Osteocyte (in vitro differentiated cells): ENCODE measurements around the gene APBA2. TPM values are rescaled to one million over a fixed set of nuclear protein-coding genes. Genes with fewer than 3 reads are reported as not detected.

ENCODE experiments used
- DNase-seq: peaks from one replicate; pipeline ENCODE4 v3.0.0; 2021; ENCODE audit warnings: mixed read lengths; ENCODE audit not compliant: unreplicated experiment; ENCODE audit errors: extremely low spot score
- H3K27ac Mint-ChIP-seq: one replicate; pipeline ENCODE4 v1.8.0; 2021; ENCODE audit warnings: mild to moderate bottlenecking, mixed read lengths; ENCODE audit not compliant: unreplicated experiment
- H3K27me3 Mint-ChIP-seq: one replicate; pipeline ENCODE4 v1.8.0; 2021; ENCODE audit warnings: mixed read lengths; ENCODE audit not compliant: unreplicated experiment
- H3K36me3 Mint-ChIP-seq: one replicate; pipeline ENCODE4 v1.8.0; 2021; ENCODE audit warnings: mixed read lengths; ENCODE audit not compliant: unreplicated experiment
- H3K4me1 Mint-ChIP-seq: one replicate; pipeline ENCODE4 v1.8.0; 2021; ENCODE audit warnings: mixed read lengths; ENCODE audit not compliant: unreplicated experiment
- H3K4me3 Mint-ChIP-seq: one replicate; pipeline ENCODE4 v1.8.0; 2021; ENCODE audit warnings: mild to moderate bottlenecking, moderate library complexity, mixed read lengths; ENCODE audit not compliant: unreplicated experiment
- H3K9me3 Mint-ChIP-seq: one replicate; pipeline ENCODE4 v1.8.0; 2021; ENCODE audit warnings: mixed read lengths; ENCODE audit not compliant: unreplicated experiment
- CTCF ChIP-seq: fragments of 200-600 bp; sonication (generic); IDR thresholded peaks from 2 replicates; pipeline ENCODE4 v1.5.0; 2021; ENCODE audit warnings: antibody characterized with exemption, mild to moderate bottlenecking, moderate library complexity
- total RNA-seq: library from RNA; stranded (reverse); gene quantifications from 2 replicates; pipeline ENCODE4 v1.2.1, GENCODE V29; 2021

The APBA2 gene
- total RNA-seq, 1 donor from 2014 or later = 23.5 TPM

- no peaks in the 10 kb centered on the region for H3K9me3 Mint-ChIP-seq
- no peak for DNase-seq
- H3K27ac Mint-ChIP-seq = no peak overlapping the region
- TF ChIP-seq CTCF = no peak
- H3K4me1 Mint-ChIP-seq = peaks cover 64% of the 10 kb centered on the region
- H3K36me3 Mint-ChIP-seq = no peaks in the 10 kb centered on the region
- no peaks in the 10 kb centered on the region for H3K27me3 Mint-ChIP-seq
- no peak overlapping the region for H3K4me3 Mint-ChIP-seq
Observed at GRCh38 chr15:29066838-29067237, 181.1 kb downstream of the APBA2 start.

DNA sequence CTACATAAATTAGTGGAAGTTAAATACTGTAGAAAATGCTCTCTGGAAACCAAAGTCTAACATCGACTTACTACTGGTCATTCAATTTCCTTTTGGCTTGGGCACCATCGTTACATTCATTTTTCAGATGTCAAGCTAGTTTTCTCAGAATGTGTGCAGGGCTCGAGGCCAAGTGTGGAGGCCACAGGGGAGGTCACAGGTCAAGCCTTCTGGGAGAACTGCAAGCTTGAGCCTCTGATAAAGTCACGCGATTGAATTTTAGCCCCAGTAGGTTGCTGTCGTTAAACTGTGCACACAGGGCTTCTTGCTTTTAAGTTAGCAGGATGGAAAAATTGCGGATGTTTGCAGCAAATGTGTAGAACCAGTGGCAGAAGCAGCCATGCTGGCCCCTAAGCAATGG lies 182.2 kb downstream of the APBA2 start:
- H3K9me3 Mint-ChIP-seq = no peaks in the 10 kb centered on the region
- no peak for TF ChIP-seq CTCF
- H3K27me3 Mint-ChIP-seq = no peaks in the 10 kb centered on the region
- H3K4me1 Mint-ChIP-seq = peaks cover 61% of the 10 kb centered on the region
- no peaks in the 10 kb centered on the region for H3K36me3 Mint-ChIP-seq
- no peak overlapping the region for H3K4me3 Mint-ChIP-seq
- peak overlapping the region; percentile 62 for H3K27ac Mint-ChIP-seq
- no peak for DNase-seq

DNA sequence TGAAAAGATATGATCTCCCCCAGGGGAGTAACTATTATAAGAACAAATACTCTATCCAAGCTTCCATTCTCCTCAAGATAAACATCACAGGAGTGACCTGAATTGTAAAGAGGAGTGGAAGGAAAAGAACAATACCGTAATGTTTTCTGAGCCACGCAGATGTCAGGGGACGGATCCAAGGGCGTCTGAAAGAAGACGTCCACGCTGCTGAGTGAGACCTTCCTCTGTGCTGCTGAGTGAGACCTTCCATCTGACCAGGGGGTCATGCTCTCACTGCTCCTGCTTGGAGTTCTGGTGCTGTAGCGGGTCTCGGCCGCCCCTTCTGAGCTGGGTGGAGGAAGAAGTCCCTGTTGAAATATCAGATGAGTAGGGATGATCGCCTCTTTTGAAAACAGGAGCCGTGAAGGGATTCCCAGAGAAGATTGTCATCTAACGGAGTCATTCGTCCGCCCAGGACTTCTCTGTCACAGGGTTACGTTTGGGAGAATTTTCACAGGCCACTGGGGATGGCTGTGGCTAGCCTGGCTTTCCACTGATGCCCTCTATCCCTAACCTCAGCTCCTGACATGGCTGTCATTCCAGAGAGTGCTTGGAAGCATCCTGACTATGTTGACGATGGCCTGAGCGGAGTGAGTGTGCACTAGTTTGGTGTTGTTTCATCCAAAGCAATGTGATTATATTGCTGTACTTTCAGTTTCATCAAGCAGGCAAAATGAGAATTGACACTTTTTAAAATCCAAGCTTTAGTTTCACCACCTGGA lies 184.9 kb downstream of the APBA2 start:
- Mint-ChIP-seq H3K9me3 (no peaks in the 10 kb centered on the region), H3K27ac (peak overlapping the region; percentile 52), H3K27me3 (no peaks in the 10 kb centered on the region), H3K4me3 (no peak overlapping the region), H3K36me3 (no peaks in the 10 kb centered on the region), H3K4me1 (peaks cover 57% of the 10 kb centered on the region)
- DNase-seq = no peak
- TF ChIP-seq CTCF = no peak

- Mint-ChIP-seq H3K4me1 (peaks cover 50% of the 10 kb centered on the region), H3K27ac (no peak overlapping the region), H3K36me3 (no peaks in the 10 kb centered on the region), H3K27me3 (no peaks in the 10 kb centered on the region), H3K9me3 (no peaks in the 10 kb centered on the region), H3K4me3 (no peak overlapping the region)
- no peak for TF ChIP-seq CTCF
- DNase-seq = no peak
Observed at GRCh38 chr15:29071232-29071881, 185.6 kb downstream of the APBA2 start.

DNA sequence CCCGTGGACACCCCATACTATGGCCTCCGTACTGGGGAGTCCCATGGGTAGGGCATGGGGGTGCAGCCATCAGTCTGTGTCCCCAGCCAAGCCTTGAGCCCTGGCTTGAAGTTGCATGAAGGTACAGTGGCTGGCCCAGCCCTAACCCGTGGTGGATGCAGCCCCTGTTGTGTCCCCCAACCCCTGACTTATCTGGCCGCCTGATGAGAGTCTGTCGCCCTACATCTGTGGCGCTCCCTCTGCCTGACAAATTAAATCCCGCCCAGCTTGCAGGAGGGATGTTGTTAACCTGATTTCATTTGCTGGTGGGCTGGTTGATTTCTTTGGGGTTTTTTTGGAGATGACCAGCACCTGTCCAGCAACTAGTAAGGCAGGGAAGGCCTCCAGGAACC lies 186.1 kb downstream of the APBA2 start:
- DNase-seq = no peak
- H3K27ac Mint-ChIP-seq = no peak overlapping the region
- H3K27me3 Mint-ChIP-seq = no peaks in the 10 kb centered on the region
- H3K36me3 Mint-ChIP-seq = no peaks in the 10 kb centered on the region
- H3K4me3 Mint-ChIP-seq = no peak overlapping the region
- TF ChIP-seq CTCF = no peak
- peaks cover 46% of the 10 kb centered on the region for H3K4me1 Mint-ChIP-seq
- no peaks in the 10 kb centered on the region for H3K9me3 Mint-ChIP-seq
